BLaER1 (cell line): ENCODE data around the gene RBFOX2.

Experiments used
- H3K27ac ChIP-seq: shearing (Covaris generic); formaldehyde crosslinking; 2 replicates; pipeline ENCODE4 v1.8.1; 2022
- H3K27me3 ChIP-seq: shearing (Covaris generic); formaldehyde crosslinking; 2 replicates; pipeline ENCODE4 v1.8.1; 2022
- H3K36me3 ChIP-seq: shearing (Covaris generic); formaldehyde crosslinking; 2 replicates; pipeline ENCODE4 v1.8.1; 2022
- H3K4me1 ChIP-seq: shearing (Covaris generic); formaldehyde crosslinking; 2 replicates; pipeline ENCODE4 v1.8.1; 2022
- H3K4me2 ChIP-seq: shearing (Covaris generic); formaldehyde crosslinking; 2 replicates; pipeline ENCODE4 v1.8.1; 2022
- H3K4me3 ChIP-seq: shearing (Covaris generic); formaldehyde crosslinking; 2 replicates; pipeline ENCODE4 v1.8.1; 2022
- H3K9ac ChIP-seq: shearing (Covaris generic); formaldehyde crosslinking; 2 replicates; pipeline ENCODE4 v1.8.1; 2022
- H3K9me3 ChIP-seq: shearing (Covaris generic); formaldehyde crosslinking; 2 replicates; pipeline ENCODE4 v1.8.1; 2022
- H4K20me1 ChIP-seq: shearing (Covaris generic); formaldehyde crosslinking; 2 replicates; pipeline ENCODE4 v1.8.1; 2022
- Cebpa-rat ChIP-seq: shearing (Covaris generic); IDR thresholded peaks from 2 replicates; pipeline ENCODE4 v1.8.1; 2022

Gene RBFOX2

DNA sequence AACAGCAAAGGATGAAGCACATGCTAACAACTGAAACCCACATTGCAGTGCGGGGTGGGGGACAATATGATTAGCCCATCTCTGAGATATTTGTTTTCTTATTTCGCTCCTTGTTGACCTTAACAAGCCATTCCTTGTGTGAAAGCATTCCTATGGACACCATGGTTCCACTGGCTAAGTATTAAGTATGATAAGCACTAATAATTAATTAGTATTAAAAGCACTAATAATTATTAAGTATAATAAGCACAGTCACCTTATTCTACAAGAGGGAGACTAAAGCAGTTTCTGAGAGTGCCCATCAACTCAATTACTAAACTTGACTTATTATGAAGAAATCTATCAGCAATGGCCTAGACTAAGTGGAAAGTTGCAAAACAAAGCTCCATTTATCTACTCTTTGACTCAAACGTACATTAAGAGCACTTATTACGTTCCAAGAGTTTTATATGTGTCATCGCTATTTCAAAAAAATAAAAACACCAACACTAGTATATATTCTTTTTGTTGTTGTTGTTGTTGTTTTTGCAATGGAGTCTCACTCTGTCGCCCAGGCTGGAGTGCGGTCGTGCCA, 65.3 kb downstream of the RBFOX2 start:
- H3K27me3 ChIP-seq, result no peaks in the 10 kb centered on the region
- no peaks in the 10 kb centered on the region for H3K9me3 ChIP-seq
- H4K20me1 ChIP-seq, result no peaks in the 10 kb centered on the region
- H3K36me3 ChIP-seq, result no peaks in the 10 kb centered on the region
- TF ChIP-seq Cebpa-rat, result no peak
- no peak overlapping the region for H3K27ac ChIP-seq
- no peak overlapping the region for H3K4me3 ChIP-seq
- no peak overlapping the region for H3K4me2 ChIP-seq
- no peaks in the 10 kb centered on the region for H3K4me1 ChIP-seq
- H3K9ac ChIP-seq, result no peak overlapping the region

DNA sequence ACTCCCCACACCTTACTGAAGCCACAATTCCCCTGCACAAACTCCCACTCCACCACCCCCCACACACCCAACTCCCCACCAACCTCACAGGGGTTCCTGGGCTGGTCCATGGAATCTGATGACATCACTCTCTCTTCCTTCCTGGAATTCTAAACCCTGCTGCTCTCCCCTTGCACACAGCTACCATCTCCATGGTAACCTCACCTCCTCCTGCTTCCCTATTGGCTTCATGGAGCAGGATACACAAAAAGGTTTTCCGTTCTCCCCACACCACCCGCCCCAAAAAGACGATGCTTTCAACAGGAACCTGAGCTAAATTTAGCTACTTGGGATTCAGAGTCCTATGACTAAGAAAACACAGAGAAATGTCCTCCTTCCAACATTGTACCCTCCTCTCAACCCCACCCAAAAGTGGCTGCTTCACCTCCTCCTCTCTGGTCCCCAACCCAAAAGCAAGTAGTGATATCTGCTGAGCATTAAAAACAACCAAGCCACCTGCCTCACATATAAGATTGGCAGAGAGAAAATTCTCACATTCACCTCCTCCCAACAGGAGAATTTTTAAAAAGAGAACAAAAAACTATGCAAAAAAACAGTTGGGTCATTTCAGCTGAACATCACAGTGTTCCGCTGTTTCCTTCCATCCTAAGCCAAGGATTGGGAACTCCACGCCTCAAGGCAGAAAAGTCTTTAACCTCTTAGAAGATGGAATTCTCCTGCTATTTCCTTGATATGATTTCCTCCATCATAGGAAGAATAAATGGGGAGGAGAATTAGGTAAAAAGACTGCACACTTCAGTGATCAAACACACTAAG, 66.9 kb downstream of the RBFOX2 start:
- no peak overlapping the region for H3K4me3 ChIP-seq
- H3K27ac ChIP-seq, result no peak overlapping the region
- no peaks in the 10 kb centered on the region for H3K9me3 ChIP-seq

DNA sequence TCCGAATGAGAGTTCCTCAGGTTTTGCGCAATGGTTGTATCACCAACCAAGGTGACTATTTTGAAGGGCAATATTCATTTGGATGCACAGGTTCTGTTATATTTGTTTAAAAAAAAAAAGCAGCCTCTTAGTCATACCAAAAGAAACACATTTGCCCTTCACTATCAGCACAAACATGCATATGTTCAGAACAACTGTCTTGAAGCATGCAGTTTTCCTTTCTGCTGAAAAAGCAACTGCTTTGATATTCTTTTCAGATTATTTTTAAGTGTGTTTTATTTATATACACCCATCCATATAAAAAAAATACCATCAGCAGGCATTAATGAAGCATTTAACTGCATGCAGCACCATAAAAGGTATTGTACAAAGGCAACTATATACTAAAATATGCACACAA, 67.8 kb downstream of the RBFOX2 start:
- no peaks in the 10 kb centered on the region for H4K20me1 ChIP-seq
- H3K36me3 ChIP-seq, result no peaks in the 10 kb centered on the region
- H3K27ac ChIP-seq, result no peak overlapping the region
- H3K9me3 ChIP-seq, result no peaks in the 10 kb centered on the region
- TF ChIP-seq Cebpa-rat, result no peak
- no peak overlapping the region for H3K9ac ChIP-seq
- H3K27me3 ChIP-seq, result no peaks in the 10 kb centered on the region
- H3K4me3 ChIP-seq, result no peak overlapping the region
- no peak overlapping the region for H3K4me2 ChIP-seq
- no peaks in the 10 kb centered on the region for H3K4me1 ChIP-seq

More for the DNA sequence above, 66.9 kb downstream of the RBFOX2 start:
- Histone ChIP-seq H4K20me1 (no peaks in the 10 kb centered on the region), H3K4me1 (no peaks in the 10 kb centered on the region), H3K9ac (no peak overlapping the region), H3K36me3 (no peaks in the 10 kb centered on the region), H3K27me3 (no peaks in the 10 kb centered on the region), H3K4me2 (no peak overlapping the region)
- TF ChIP-seq Cebpa-rat, result no peak

DNA sequence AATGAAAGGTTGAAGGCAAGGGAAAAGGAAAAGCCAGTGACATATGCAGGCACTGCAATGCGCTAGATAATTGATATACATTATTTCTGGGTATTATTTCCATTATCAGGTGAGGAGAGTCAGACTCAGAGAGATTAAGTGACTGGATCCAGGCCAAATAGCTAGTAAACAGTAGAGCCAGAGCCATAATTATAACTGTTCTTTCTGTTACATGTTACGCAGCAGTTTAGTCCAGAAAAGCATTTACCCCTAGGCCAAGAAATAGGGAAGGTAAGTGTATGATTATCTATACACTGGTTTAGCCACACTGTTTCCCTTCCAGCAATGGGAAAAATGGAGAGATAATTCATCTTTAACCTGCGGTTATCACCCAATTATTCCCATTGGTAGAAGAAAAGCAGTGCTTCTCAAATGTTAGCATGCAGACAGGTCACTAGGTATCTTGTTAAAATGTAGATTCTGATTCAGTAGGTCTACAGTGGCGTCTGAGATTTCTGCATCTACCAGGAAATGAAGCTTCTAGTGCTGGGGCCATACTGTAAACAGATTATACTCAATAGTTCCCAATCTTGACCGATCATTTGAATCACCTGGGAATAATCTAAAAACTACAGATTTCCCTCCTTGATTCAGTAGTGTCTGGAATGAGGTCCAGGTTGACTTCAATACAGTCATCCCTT, 69.4 kb downstream of the RBFOX2 start:
- no peaks in the 10 kb centered on the region for H3K27me3 ChIP-seq
- no peaks in the 10 kb centered on the region for H3K4me1 ChIP-seq
- TF ChIP-seq Cebpa-rat, result no peak
- H4K20me1 ChIP-seq, result no peaks in the 10 kb centered on the region
- no peaks in the 10 kb centered on the region for H3K9me3 ChIP-seq
- H3K9ac ChIP-seq, result no peak overlapping the region
- no peak overlapping the region for H3K4me3 ChIP-seq
- no peak overlapping the region for H3K4me2 ChIP-seq
- no peaks in the 10 kb centered on the region for H3K36me3 ChIP-seq
- H3K27ac ChIP-seq, result no peak overlapping the region

GRCh38 chr22:35958334-35958733, 70.3 kb downstream of the RBFOX2 start:
- Histone ChIP-seq H3K4me1 (no peaks in the 10 kb centered on the region), H3K9ac (no peak overlapping the region), H3K4me2 (no peak overlapping the region), H4K20me1 (no peaks in the 10 kb centered on the region), H3K36me3 (no peaks in the 10 kb centered on the region), H3K9me3 (no peaks in the 10 kb centered on the region), H3K27me3 (no peaks in the 10 kb centered on the region), H3K27ac (no peak overlapping the region), H3K4me3 (no peak overlapping the region)
- TF ChIP-seq Cebpa-rat, result no peak

- no peak overlapping the region for H3K4me3 ChIP-seq
- H3K9me3 ChIP-seq, result no peaks in the 10 kb centered on the region
- no peaks in the 10 kb centered on the region for H3K36me3 ChIP-seq
- no peaks in the 10 kb centered on the region for H4K20me1 ChIP-seq
- no peak overlapping the region for H3K27ac ChIP-seq
- H3K9ac ChIP-seq, result no peak overlapping the region
- TF ChIP-seq Cebpa-rat, result no peak
- H3K27me3 ChIP-seq, result no peaks in the 10 kb centered on the region
- H3K4me2 ChIP-seq, result no peak overlapping the region
- H3K4me1 ChIP-seq, result no peaks in the 10 kb centered on the region
These were observed 71.0 kb downstream of the RBFOX2 start for GRCh38 chr22:35957589-35957988.

- no peak overlapping the region for H3K27ac ChIP-seq
- no peaks in the 10 kb centered on the region for H3K9me3 ChIP-seq
- no peak overlapping the region for H3K9ac ChIP-seq
- H3K4me3 ChIP-seq, result no peak overlapping the region
- no peaks in the 10 kb centered on the region for H3K36me3 ChIP-seq
- H3K4me1 ChIP-seq, result no peaks in the 10 kb centered on the region
- H3K4me2 ChIP-seq, result no peak overlapping the region
- TF ChIP-seq Cebpa-rat, result no peak
- H3K27me3 ChIP-seq, result no peaks in the 10 kb centered on the region
- no peaks in the 10 kb centered on the region for H4K20me1 ChIP-seq
These were observed 71.8 kb downstream of the RBFOX2 start for GRCh38 chr22:35956850-35957249.

DNA sequence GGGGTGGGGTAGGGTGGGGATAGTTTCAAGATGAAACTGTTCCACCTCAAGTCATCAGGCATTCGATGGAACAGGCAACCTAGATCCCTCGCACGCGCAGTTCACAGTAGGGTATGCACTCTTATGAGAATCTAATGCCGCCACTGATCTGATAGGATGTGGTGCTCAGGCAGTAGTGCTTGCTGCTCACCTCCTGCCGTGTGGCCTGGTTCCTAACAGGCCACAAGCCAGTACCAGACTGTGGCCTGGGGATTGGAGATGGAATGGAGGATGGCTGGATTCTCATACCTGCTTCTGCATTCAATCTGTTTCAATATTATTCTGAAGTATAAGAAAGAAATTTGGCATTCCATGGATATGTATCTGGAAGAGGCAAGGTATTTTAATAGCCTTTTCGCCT, 73.1 kb downstream of the RBFOX2 start:
- no peaks in the 10 kb centered on the region for H3K4me1 ChIP-seq
- H3K27ac ChIP-seq, result no peak overlapping the region
- H3K27me3 ChIP-seq, result no peaks in the 10 kb centered on the region
- H3K4me2 ChIP-seq, result no peak overlapping the region
- no peak overlapping the region for H3K4me3 ChIP-seq
- TF ChIP-seq Cebpa-rat, result no peak
- no peaks in the 10 kb centered on the region for H3K9me3 ChIP-seq
- H3K36me3 ChIP-seq, result no peaks in the 10 kb centered on the region
- no peak overlapping the region for H3K9ac ChIP-seq
- H4K20me1 ChIP-seq, result no peaks in the 10 kb centered on the region

- no peaks in the 10 kb centered on the region for H3K27me3 ChIP-seq
These were observed 76.0 kb downstream of the RBFOX2 start for GRCh38 chr22:35952576-35952975.

DNA sequence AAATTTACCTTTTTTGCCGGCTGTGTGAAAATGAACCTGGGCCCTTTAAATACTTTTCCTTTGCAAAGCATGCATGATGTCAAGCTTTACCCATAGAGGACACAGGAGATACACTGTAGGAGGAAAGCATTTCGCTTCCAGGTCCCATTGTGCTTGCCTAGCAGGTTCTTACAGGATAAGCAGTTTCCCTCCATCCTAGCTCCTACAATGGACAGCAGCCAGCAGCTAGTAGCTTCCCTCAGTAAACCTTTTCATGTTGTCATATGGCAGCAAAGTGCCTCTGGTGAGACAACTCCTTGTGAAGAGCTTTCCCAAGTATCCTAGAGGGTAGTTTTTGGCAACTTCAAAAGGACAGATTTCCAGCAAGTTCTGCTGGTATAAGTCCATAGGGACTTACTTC, 78.4 kb downstream of the RBFOX2 start:
- H4K20me1 ChIP-seq, result no peaks in the 10 kb centered on the region
- H3K36me3 ChIP-seq, result no peaks in the 10 kb centered on the region
- no peak overlapping the region for H3K4me3 ChIP-seq
- H3K27me3 ChIP-seq, result no peaks in the 10 kb centered on the region
- no peak for TF ChIP-seq Cebpa-rat
- no peak overlapping the region for H3K27ac ChIP-seq
- no peaks in the 10 kb centered on the region for H3K9me3 ChIP-seq
- no peak overlapping the region for H3K9ac ChIP-seq
- H3K4me1 ChIP-seq, result no peaks in the 10 kb centered on the region
- H3K4me2 ChIP-seq, result no peak overlapping the region

More at GRCh38 chr22:35952576-35952975, 76.0 kb downstream of the RBFOX2 start:
- Histone ChIP-seq H3K9me3 (no peaks in the 10 kb centered on the region), H3K4me1 (no peaks in the 10 kb centered on the region), H4K20me1 (no peaks in the 10 kb centered on the region), H3K4me3 (no peak overlapping the region), H3K27ac (no peak overlapping the region), H3K4me2 (no peak overlapping the region), H3K9ac (no peak overlapping the region), H3K36me3 (no peaks in the 10 kb centered on the region)
- TF ChIP-seq Cebpa-rat, result no peak
